ENCODE data around the gene TSGA10IP. TPM values are rescaled to one million over a fixed set of nuclear protein-coding genes. Genes with fewer than 3 reads are reported as not detected.

TSGA10IP gene
- total RNA-seq, 1 experiment from 2014 or later: 3.4 TPM

DNA sequence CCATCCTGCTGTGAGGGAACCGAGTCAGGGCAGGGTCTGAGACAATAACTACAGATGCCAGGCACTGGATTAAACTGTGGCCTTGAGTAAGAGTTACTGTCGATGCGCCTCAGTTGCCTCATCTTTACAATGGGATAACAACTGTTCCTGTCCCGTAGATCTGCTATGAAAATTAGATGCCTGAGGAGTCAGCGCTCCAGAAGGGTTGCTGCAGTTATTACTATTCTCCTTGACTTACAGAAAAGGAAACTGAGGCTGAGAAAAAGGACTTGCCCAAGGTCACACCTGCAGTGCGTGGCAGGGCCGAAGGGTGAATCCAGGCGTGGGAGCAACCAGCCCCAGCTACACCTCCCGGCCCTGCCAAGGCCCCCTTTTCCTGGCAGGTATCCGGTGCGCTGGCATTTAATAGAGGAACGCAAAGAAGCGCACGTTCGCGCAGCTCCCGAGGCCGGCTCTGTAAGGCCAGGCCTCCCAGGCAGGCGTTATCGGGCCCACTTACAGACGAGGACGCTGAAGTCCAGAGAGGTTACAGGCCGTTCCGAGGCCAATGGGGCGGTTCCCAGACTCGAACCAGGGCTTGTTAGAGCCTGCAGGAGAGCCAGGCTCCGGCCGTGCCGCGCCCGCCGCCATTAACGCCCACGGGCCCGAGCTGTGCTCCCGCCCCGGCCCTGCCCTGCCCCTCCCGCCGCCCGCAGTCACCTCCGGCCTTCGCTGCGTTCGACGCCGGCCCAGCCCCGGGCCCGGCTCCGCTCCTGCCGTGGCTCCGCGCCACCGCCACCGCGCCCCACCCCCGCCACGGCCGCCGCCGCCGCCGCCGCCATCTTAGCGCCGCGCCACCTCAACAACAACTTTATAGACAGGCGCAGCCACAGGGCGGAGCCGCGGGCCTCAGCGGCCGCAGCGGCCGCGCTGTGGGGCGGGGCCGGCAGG is 26.8 kb upstream of the TSGA10IP start, which contains the start of gene C11orf68:
C11orf68 (minus strand) TSS at position 852 of the 930 bp plus-strand sequence; CDS start at position 821, 31 bp downstream.
- H3K4me3 Mint-ChIP-seq: peak within 1 kb of the TSS; percentile 83
- H3K9me3 Mint-ChIP-seq: no peaks in the 10 kb centered on the region
- H3K27me3 Mint-ChIP-seq (ENCODE audit: low read depth): peaks cover 3% of the 10 kb centered on the region; the same call in 1 of the 2 replicates
- ATAC-seq: peak; percentile 9
- TF ChIP-seq, protein P1, sequence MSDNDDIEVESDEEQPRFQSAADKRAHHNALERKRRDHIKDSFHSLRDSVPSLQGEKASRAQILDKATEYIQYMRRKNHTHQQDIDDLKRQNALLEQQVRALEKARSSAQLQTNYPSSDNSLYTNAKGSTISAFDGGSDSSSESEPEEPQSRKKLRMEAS (CRISPR knock-in tag; IDR thresholded peaks at IDR 0.05): peak; percentile 2; the same call in 1 of the 2 replicates
- TF ChIP-seq ELF4 (CRISPR knock-in tag; IDR thresholded peaks at IDR 0.05; ENCODE audit: low read depth): no peak
- 0 out of 2 replicates have a peak, but pooled peaks have one; percentile 10 for TF ChIP-seq TP53 (CRISPR knock-in tag; IDR thresholded peaks at IDR 0.05)
- peak; percentile 20; the same call in 1 of the 2 replicates for TF ChIP-seq OVOL2 (CRISPR knock-in tag; IDR thresholded peaks at IDR 0.05; ENCODE audit: borderline replicate concordance)
- TF ChIP-seq ZNF317 (CRISPR knock-in tag; IDR thresholded peaks at IDR 0.05; ENCODE audit: borderline replicate concordance, low read depth): no peak
- TF ChIP-seq, protein P2, sequence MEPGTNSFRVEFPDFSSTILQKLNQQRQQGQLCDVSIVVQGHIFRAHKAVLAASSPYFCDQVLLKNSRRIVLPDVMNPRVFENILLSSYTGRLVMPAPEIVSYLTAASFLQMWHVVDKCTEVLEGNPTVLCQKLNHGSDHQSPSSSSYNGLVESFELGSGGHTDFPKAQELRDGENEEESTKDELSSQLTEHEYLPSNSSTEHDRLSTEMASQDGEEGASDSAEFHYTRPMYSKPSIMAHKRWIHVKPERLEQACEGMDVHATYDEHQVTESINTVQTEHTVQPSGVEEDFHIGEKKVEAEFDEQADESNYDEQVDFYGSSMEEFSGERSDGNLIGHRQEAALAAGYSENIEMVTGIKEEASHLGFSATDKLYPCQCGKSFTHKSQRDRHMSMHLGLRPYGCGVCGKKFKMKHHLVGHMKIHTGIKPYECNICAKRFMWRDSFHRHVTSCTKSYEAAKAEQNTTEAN (CRISPR knock-in tag; IDR thresholded peaks at IDR 0.05): 0 out of 2 replicates have a peak, but pooled peaks have one; percentile 40
- peak; percentile 6; the same call in 1 of the 2 replicates for TF ChIP-seq CBFB (CRISPR knock-in tag; IDR thresholded peaks at IDR 0.05; ENCODE audit: low read depth)
- TF ChIP-seq RELA (CRISPR knock-in tag; IDR thresholded peaks at IDR 0.05; ENCODE audit: borderline replicate concordance): no peak
- H3K36me3 Mint-ChIP-seq: peaks cover 12% of the 10 kb centered on the region
- peak; percentile 32 for DNase-seq (ENCODE audit: low spot score)
- peak within 1 kb of the TSS; percentile 11 for H3K27ac Mint-ChIP-seq
- POLR2A ChIA-PET: interaction anchor here (1.1 to 1.6 kb wide), 3 partner anchors 27 to 60 kb away, joined by 3 to 12 read pairs (median 4); partner anchors contain the start of genes CCDC85B, CFL1 and FIBP
- H3K4me1 Mint-ChIP-seq: peaks cover 18% of the 10 kb centered on the region
- CTCF ChIA-PET: interaction anchor here (1.0 to 2.3 kb wide), 5 partner anchors 14 to 104 kb away, joined by 3 to 23 read pairs (median 3); partner anchors contain the start of genes CCDC85B and FIBP

- POLR2A ChIA-PET: no interaction called here
- H3K27ac Mint-ChIP-seq: peak within 1 kb of the TSS; percentile 11
- peak; percentile 90 for ATAC-seq
- TF ChIP-seq KAT7 (CRISPR knock-in tag; IDR thresholded peaks at IDR 0.05; ENCODE audit: borderline replicate concordance) (peak; percentile 75; the same call in 1 of the 2 replicates), ETV6 (CRISPR knock-in tag; IDR thresholded peaks at IDR 0.05) (peak; percentile 90), USF2 (CRISPR knock-in tag; IDR thresholded peaks at IDR 0.05) (peak; percentile 41), ESRRA (CRISPR knock-in tag; IDR thresholded peaks at IDR 0.05; ENCODE audit: borderline replicate concordance) (no peak), ZNF232 (CRISPR knock-in tag; IDR thresholded peaks at IDR 0.05) (peak; percentile 82; the same call in 1 of the 2 replicates), FOXK1 (CRISPR knock-in tag; IDR thresholded peaks at IDR 0.05) (peak; percentile 89), ZNF138 (CRISPR knock-in tag; conservative IDR thresholded peaks at IDR 0.05) (no peak), GRHL2 (CRISPR knock-in tag; IDR thresholded peaks at IDR 0.05; ENCODE audit: insufficient replicate concordance, severe bottlenecking) (no peak), CBFB (CRISPR knock-in tag; IDR thresholded peaks at IDR 0.05; ENCODE audit: low read depth) (0 out of 2 replicates have a peak, but pooled peaks have one; percentile 69), RELA (CRISPR knock-in tag; IDR thresholded peaks at IDR 0.05; ENCODE audit: borderline replicate concordance) (0 out of 2 replicates have a peak, but pooled peaks have one; percentile 54), SMAD3 (CRISPR knock-in tag; IDR thresholded peaks at IDR 0.05; ENCODE audit: borderline replicate concordance) (peak; percentile 87), ZMAT4 (CRISPR knock-in tag; IDR thresholded peaks at IDR 0.05) (no peak), ZNF317 (CRISPR knock-in tag; IDR thresholded peaks at IDR 0.05; ENCODE audit: borderline replicate concordance, low read depth) (no peak), GABPB1 (CRISPR knock-in tag; IDR thresholded peaks at IDR 0.05) (peak; percentile 59)
- TF ChIP-seq, protein P1 (CRISPR knock-in tag; IDR thresholded peaks at IDR 0.05): peak; percentile 22; the same call in 1 of the 2 replicates
- TF ChIP-seq, protein P3, sequence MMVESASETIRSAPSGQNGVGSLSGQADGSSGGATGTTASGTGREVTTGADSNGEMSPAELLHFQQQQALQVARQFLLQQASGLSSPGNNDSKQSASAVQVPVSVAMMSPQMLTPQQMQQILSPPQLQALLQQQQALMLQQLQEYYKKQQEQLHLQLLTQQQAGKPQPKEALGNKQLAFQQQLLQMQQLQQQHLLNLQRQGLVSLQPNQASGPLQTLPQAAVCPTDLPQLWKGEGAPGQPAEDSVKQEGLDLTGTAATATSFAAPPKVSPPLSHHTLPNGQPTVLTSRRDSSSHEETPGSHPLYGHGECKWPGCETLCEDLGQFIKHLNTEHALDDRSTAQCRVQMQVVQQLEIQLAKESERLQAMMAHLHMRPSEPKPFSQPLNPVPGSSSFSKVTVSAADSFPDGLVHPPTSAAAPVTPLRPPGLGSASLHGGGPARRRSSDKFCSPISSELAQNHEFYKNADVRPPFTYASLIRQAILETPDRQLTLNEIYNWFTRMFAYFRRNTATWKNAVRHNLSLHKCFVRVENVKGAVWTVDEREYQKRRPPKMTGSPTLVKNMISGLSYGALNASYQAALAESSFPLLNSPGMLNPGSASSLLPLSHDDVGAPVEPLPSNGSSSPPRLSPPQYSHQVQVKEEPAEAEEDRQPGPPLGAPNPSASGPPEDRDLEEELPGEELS (CRISPR knock-in tag; IDR thresholded peaks at IDR 0.05): peak; percentile 92; the same call in 1 of the 2 replicates
- TF ChIP-seq, protein P4, sequence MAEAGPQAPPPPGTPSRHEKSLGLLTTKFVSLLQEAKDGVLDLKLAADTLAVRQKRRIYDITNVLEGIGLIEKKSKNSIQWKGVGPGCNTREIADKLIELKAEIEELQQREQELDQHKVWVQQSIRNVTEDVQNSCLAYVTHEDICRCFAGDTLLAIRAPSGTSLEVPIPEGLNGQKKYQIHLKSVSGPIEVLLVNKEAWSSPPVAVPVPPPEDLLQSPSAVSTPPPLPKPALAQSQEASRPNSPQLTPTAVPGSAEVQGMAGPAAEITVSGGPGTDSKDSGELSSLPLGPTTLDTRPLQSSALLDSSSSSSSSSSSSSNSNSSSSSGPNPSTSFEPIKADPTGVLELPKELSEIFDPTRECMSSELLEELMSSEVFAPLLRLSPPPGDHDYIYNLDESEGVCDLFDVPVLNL (CRISPR knock-in tag; IDR thresholded peaks at IDR 0.05; ENCODE audit: borderline replicate concordance, low read depth): no peak
- TF ChIP-seq, protein P5, sequence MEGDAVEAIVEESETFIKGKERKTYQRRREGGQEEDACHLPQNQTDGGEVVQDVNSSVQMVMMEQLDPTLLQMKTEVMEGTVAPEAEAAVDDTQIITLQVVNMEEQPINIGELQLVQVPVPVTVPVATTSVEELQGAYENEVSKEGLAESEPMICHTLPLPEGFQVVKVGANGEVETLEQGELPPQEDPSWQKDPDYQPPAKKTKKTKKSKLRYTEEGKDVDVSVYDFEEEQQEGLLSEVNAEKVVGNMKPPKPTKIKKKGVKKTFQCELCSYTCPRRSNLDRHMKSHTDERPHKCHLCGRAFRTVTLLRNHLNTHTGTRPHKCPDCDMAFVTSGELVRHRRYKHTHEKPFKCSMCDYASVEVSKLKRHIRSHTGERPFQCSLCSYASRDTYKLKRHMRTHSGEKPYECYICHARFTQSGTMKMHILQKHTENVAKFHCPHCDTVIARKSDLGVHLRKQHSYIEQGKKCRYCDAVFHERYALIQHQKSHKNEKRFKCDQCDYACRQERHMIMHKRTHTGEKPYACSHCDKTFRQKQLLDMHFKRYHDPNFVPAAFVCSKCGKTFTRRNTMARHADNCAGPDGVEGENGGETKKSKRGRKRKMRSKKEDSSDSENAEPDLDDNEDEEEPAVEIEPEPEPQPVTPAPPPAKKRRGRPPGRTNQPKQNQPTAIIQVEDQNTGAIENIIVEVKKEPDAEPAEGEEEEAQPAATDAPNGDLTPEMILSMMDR (IDR thresholded peaks at IDR 0.05): no peak
These were observed 26.1 kb upstream of the TSGA10IP start, which contains the start of gene DRAP1 for GRCh38 chr11:65919141-65919572. DRAP1 (plus strand) TSS chr11:65919426; CDS start chr11:65919502, 76 bp downstream.

More at GRCh38 chr11:65919141-65919572, 26.1 kb upstream of the TSGA10IP start, which contains the start of gene DRAP1:
- Mint-ChIP-seq H3K9me3 (no peaks in the 10 kb centered on the region), H3K4me3 (peak within 1 kb of the TSS; percentile 83), H3K27me3 (ENCODE audit: low read depth) (peaks cover 3% of the 10 kb centered on the region; the same call in 1 of the 2 replicates), H3K36me3 (peaks cover 12% of the 10 kb centered on the region), H3K4me1 (peaks cover 18% of the 10 kb centered on the region)
- CTCF ChIA-PET: interaction anchor here (1.0 to 2.3 kb wide), 5 partner anchors 13 to 35 kb away, joined by 3 to 23 read pairs (median 4); partner anchors contain the start of genes CCDC85B and FIBP
- DNase-seq (ENCODE audit: low spot score): peak; percentile 99
